ENCODE results near the gene CTNND1.
A peak's percentile ranks its signal among the peaks of the same experiment; 100 is the strongest.
"Not testable (repeated sequence)": the region's sequence is repeated elsewhere in the genome, so short reads cannot be mapped to it uniquely, and the experiment has no call there.

Gene CTNND1

GRCh38 chr11:57761301-57762234 is at the start of gene CTNND1:
TSS of gene CTNND1 (plus strand) at chr11:57761802. CDS start at chr11:57791479, 29,677 bp downstream.
- DNase-seq (ENCODE audit: low read depth) = no peak

GRCh38 chr11:57712256-57713150 is 49.1 kb upstream of the CTNND1 start, which contains the start of gene TMX2:
TSS of gene TMX2 (plus strand) at chr11:57712593. CDS start at chr11:57712619, 26 bp downstream.
- DNase-seq (ENCODE audit: low read depth) = peak; percentile 83

GRCh38 chr11:57713835-57714234 is 47.8 kb upstream of the CTNND1 start:
- no peak for DNase-seq (ENCODE audit: low read depth)

GRCh38 chr11:57716726-57717125 is 44.9 kb upstream of the CTNND1 start:
- DNase-seq (ENCODE audit: low read depth) = not testable (repeated sequence)

- DNase-seq (ENCODE audit: low read depth) = no peak
Measured at GRCh38 chr11:57727185-57727584, 34.4 kb upstream of the CTNND1 start.

- no peak for DNase-seq (ENCODE audit: low read depth)
Measured at GRCh38 chr11:57728829-57729228, 32.8 kb upstream of the CTNND1 start.

GRCh38 chr11:57729479-57729878 is 32.1 kb upstream of the CTNND1 start:
- no peak for DNase-seq (ENCODE audit: low read depth)

GRCh38 chr11:57732661-57733060 is 28.9 kb upstream of the CTNND1 start:
- no peak for DNase-seq (ENCODE audit: low read depth)

GRCh38 chr11:57735619-57736298 is 25.8 kb upstream of the CTNND1 start:
- DNase-seq (ENCODE audit: low read depth) = no peak

GRCh38 chr11:57741132-57742086 is 20.2 kb upstream of the CTNND1 start, which contains the start of gene SELENOH:
TSS of gene SELENOH (plus strand) at chr11:57741491. CDS start at chr11:57741596, 105 bp downstream.
- DNase-seq (ENCODE audit: low read depth) = peak; percentile 88

- no peak for DNase-seq (ENCODE audit: low read depth)
Measured at GRCh38 chr11:57742087-57742452, 19.5 kb upstream of the CTNND1 start.

- DNase-seq (ENCODE audit: low read depth) = no peak
Measured at GRCh38 chr11:57744357-57744756, 17.2 kb upstream of the CTNND1 start.

GRCh38 chr11:57745206-57745605 is 16.4 kb upstream of the CTNND1 start:
- DNase-seq (ENCODE audit: low read depth) = no peak

GRCh38 chr11:57746920-57747319 is 14.7 kb upstream of the CTNND1 start:
- no peak for DNase-seq (ENCODE audit: low read depth)

- DNase-seq (ENCODE audit: low read depth) = no peak
Measured at GRCh38 chr11:57751176-57751575, 10.4 kb upstream of the CTNND1 start.

- DNase-seq (ENCODE audit: low read depth) = no peak
Measured at GRCh38 chr11:57751676-57752253, 9.8 kb upstream of the CTNND1 start, which contains the start of gene BTBD18. TSS of gene BTBD18 (minus strand) at chr11:57751819. CDS start at chr11:57751188, 631 bp downstream.

GRCh38 chr11:57752954-57753353 is 8.6 kb upstream of the CTNND1 start:
- DNase-seq (ENCODE audit: low read depth) = no peak

- no peak for DNase-seq (ENCODE audit: low read depth)
Measured at GRCh38 chr11:57758174-57758573, 3.4 kb upstream of the CTNND1 start.

GRCh38 chr11:57762235-57762861 is 746 bp downstream of the CTNND1 start:
- no peak for DNase-seq (ENCODE audit: low read depth)

GRCh38 chr11:57763568-57763967 is 2.0 kb downstream of the CTNND1 start:
- no peak for DNase-seq (ENCODE audit: low read depth)
